Stimulated activated CD8-positive, alpha-beta memory T cell treated with anti-CD3 and anti-CD28 coated beads, Interleukin-2, amount 100 ng/mL, for 48 hours (primary cell): Measurements from ENCODE around the gene SLC8A1.
"Not testable (repeated sequence)": the region's sequence is repeated elsewhere in the genome, so short reads cannot be mapped to it uniquely, and the experiment has no call there.

ENCODE experiments used
- DNase-seq, 2 donors: peaks; one replicate each; pipeline ENCODE4 v3.0.0-alpha.2; 2020; ENCODE audit warnings: low read depth in 2 of 2

SLC8A1 gene

GRCh38 chr2:40109381-40109780 is 342.5 kb downstream of the SLC8A1 start:
- DNase-seq = no peak

DNA sequence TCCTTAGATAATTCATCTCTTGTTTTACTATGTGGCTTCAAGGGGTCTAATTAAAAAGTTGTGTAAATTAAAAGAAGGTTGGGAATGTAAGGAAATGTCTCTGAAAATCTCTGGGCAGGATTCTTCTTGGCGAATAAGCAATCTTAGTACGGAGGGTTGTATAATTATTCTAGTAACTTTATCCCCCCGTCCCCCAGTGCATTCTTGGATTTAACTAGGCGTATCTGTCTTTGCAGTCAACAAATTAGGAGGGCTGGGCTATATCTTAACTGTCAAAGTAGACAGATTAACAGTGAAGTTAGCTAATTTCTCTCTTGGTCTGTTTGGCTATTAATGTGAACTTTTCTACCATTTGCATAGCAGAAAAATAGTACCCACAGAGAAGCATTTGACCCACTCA is 343.0 kb downstream of the SLC8A1 start:
- no peak for DNase-seq

GRCh38 chr2:40106061-40106460 is 345.8 kb downstream of the SLC8A1 start:
- no peak for DNase-seq

DNA sequence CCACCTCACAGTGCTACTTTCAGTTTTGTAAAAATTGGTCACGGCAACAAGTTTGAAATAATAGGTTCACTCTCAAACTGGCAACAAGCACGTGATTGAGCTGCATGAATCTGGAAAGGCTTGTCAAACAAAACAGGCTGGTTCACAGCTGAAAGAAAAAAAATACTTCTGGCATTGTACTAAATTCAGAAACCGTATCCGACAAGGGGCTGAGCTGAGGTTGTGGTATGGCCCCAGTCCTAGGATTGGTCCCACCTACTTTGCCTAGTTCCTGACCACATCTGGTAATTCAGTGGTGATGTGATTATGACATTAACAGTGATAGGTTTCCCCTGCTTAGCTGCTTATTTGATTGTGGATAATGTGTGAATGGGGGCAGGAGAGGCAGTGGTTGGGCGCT is 346.3 kb downstream of the SLC8A1 start:
- no peak for DNase-seq

DNA sequence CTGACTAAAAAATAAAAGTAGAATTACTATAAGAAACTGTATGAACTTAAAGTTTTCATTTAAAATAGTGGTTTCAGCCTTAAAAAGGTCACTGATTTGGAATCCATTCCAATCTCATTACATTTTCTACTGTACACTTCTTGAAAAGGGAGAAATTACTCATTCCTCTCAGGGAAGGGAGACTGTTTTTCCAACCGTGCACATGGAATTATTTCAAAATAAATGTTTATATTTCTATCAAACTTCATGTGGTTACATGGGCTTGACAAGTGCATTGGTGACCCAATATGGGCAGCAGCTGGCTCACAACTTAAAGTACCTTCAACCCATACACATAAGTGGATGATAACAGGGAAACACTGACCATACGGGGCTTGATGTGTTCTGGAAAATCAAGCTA is 348.3 kb downstream of the SLC8A1 start:
- no peak for DNase-seq

- DNase-seq = no peak
These were observed 348.7 kb downstream of the SLC8A1 start for GRCh38 chr2:40103163-40103562.

GRCh38 chr2:40102447-40102846 is 349.4 kb downstream of the SLC8A1 start:
- DNase-seq = no peak

GRCh38 chr2:40101131-40101575 is 350.7 kb downstream of the SLC8A1 start:
- DNase-seq = no peak

DNA sequence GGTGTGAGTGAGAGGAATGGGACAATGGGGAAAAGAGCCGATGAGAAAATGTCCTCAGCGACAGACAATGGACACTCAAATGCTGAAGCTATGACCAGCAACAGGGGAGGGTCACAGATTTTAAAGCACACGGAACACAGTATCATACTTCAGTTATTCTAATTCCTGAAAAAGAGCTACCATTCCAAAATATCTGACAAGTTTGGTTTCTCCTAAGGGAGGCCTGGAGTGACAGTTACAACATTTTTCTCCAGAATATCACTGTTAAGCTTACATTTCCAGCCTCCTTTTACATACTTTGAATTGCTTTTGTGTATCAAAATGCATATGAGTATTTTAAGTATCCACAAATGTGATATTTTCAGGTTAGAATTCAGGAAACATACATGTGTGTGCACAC is 351.2 kb downstream of the SLC8A1 start:
- DNase-seq = no peak

DNA sequence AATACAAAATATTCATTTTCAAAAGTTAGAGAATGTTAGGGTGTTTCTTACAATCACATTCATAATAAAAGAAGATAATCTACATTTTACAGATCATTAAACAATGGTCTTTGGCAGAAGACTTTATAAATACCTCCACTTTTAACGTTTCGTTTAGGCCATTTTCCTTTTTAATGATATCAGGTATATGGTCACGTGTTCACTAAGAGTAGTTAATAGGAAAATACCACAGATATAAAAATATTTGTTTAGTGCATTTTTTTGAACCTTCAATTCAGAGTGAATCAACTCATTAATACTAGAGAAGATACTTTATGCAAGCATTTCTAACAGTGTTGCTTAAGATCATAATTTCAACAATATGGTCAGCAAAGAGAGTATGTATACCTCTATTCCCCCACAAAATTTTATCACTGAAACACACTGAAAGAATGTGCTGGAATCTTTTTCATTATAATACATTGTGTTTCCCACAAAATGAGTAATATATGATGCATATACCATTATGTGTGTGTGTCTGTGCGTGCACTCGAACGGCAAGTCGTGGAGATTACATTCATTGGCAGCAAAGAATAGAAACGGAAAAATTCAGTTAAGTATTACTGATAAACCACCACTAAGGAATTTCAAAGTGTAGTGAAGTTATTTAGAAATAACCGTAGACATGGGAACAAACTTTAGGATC is 353.0 kb downstream of the SLC8A1 start:
- no peak for DNase-seq

- no peak for DNase-seq
These were observed 354.1 kb downstream of the SLC8A1 start for GRCh38 chr2:40097691-40098385.

DNA sequence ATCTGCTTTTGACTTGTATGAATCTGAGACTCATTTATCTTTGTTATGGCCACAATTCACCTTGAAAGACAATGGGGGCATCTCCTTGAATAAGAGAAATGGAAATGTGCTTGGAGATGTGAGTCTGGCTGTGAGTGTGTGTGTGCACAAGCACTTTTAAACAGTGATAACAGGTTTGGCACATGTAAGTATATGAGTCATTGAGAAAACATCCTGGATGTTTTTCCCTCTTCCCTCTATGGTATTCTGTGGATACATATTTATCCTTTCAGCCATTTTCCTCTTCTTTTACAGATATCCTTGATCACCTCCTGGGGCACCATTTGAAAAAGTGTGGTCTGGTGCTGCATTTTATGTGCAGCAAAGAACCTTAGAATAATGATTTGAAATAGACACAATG is 355.5 kb downstream of the SLC8A1 start:
- no peak for DNase-seq

DNA sequence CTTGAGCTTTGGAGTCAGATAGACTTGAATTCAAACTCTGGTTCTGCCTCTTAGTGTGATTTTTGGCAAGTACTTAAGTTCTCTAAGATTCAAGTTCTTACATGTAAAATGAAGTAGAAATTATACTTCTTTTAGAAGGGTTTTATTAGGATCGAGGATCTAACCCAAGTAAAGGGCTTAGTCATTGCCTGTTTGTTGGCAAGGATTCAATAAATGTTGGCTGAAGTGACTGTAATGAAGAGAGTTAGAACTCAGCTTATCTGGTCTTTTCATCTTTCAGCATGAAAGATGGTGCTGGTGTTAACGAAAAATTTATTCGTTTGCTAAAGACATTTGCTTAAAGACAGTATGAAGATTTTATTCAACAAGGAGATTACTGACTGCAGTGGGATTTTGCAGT is 356.9 kb downstream of the SLC8A1 start:
- no peak for DNase-seq

- no peak for DNase-seq
These were observed 357.4 kb downstream of the SLC8A1 start for GRCh38 chr2:40094451-40094850.

- no peak for DNase-seq
These were observed 358.7 kb downstream of the SLC8A1 start for GRCh38 chr2:40093021-40093675.

DNA sequence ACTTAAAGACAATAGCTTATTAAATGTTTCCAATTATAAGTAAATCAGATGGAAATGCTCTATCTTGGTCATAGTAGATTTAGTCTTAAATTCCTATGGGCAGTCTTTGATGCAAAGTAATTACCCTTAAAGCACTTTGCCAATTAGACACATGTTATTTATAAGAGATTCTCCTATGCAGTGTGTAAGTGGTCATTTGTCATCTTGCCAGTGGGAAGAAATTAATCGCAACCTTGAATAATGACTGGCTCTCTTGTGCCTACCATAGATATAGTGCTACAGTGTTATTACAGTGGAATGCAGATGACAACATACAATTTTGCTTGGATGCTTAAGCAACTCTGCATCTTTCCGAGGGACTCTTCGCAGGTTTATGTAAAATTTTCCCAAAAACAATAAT is 361.8 kb downstream of the SLC8A1 start:
- no peak for DNase-seq

DNA sequence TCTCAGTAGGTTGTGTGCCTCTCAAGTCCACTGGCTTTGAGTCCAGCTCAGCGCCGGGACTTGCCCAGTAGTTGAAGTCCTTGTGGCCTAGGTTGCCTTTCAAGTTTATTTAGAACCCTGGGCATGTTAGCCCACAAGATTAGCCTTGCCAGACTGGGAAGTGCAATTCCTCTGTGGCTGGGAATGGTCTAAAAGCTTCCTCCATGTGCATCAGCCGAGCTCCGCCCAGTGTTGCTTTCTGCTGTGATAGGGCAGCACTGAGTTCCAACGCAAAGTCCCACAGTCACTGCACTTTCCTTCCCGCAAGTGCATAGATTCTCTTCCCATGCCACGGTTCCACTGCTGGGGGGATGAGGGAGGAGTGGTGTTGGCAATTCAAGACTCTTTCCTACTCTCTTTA is 364.0 kb downstream of the SLC8A1 start:
- DNase-seq = no peak

DNA sequence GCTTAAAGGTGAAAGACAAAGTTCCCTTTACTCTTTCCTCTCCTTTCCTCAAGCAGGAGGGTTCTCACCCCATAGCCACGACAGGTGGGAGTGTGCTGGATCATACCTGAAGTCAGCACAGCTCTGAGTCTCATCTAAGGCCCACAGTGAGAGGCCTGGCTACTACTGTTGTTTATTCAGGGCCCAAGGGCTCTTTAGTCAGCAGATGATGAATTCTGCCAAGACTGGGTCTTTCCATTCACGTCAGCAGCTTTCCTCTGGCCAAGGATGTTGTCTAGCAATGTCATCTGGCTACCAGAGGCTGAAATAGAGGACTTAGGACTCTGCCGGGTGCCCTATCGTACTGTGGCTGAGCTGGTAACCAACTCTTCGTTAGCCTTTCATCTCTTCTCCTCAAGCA is 364.5 kb downstream of the SLC8A1 start:
- no peak for DNase-seq

DNA sequence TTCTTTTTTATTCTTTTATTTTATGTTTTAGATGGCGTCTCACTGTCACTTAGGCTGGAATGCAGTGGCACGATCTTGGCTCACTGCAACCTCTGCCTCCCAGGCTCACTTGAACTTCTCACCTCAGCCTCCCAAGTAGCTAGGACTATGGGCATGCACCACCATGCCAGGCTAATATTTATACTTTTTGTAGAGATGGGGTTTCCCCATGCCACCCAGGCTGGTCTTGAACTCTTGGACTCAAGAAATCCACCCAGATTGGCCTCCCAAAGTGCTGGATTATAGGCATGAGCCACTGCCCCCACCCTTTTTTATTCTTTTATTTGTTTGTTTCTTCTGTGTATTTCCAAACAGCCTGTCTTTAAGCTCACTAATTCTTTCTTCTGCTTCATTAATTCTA is 366.1 kb downstream of the SLC8A1 start:
- DNase-seq = no peak

DNA sequence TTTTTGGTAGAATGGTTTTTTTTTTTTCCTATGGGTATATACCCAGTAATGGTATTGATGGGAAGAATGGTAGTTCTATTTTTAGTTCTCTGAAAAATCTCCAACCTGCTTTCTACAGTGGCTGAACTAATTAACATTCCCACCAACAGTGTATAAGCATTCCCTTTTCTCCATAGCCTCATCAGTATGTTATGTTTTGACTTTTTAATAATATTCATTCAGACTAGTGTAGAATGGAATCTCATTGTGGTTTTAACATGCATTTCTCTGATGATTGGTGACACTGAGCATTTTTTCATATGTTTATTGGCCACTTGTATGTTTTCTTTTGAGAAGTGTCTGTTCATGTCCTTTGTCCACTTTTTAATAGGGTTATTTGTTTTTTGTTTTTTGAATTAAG is 378.6 kb downstream of the SLC8A1 start:
- not testable (repeated sequence) for DNase-seq

DNA sequence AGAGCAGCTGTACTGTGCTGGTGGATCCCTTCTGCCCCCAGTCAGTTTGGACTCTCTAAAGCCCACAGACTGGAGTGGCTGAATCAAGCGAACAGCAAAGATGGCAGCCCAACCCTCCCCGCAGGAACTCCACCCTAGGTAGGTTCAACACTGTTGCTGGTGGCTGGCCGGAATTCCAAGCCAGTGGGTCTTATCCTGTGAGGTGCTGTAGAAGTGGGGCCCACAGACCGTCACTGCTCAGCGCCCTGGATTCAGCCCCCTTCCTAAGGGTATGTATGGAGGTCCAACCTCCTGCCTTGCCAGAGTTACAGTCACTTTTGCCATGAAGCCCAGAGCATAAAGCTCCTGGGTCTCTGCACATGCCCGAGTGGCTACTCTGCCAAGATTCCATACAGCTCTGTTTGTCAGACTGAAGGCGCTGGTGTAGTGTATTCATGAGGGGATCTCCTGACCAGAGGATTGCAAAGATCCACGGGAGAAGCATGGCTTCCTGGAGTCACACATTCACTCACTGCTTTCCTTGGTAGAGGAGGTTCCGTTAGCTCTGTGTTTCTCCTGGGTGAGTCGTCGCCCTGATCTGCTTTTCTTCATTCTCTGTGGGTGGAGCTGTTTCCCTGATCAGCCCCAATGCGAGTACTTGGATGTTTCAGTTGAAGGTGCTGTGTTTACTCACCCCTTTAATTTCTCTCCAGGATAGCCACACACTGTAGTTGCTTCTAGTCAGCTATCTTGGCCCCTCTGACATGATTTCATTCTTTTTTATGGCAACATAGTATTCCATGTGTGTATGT is 379.3 kb downstream of the SLC8A1 start:
- no peak for DNase-seq

GRCh38 chr2:40062381-40062780 is 389.5 kb downstream of the SLC8A1 start:
- no peak for DNase-seq
